Activated T-cell treated with anti-CD3 and anti-CD28 coated beads for 1 hour (primary cell): ENCODE results near the gene TCEA2.

Experiments
- DNase-seq: peaks from one replicate; pipeline ENCODE4 v3.0.0-alpha.2; 2020; ENCODE audit warnings: low read depth

TCEA2 gene

GRCh38 chr20:64062596-64063388 lies at the start of gene TCEA2:
Gene TCEA2, plus strand, starts transcription at chr20:64063198. Its CDS starts 115 bp downstream, at chr20:64063313.
- DNase-seq = peak; percentile 92

- DNase-seq = no peak
Observed at GRCh38 chr20:64015635-64016034, 47.4 kb upstream of the TCEA2 start.

GRCh38 chr20:64021124-64021975 lies 41.6 kb upstream of the TCEA2 start:
- DNase-seq = no peak

GRCh38 chr20:64022671-64023360 lies 40.2 kb upstream of the TCEA2 start:
- DNase-seq = no peak

- DNase-seq = no peak
Observed at GRCh38 chr20:64023361-64024140, 39.4 kb upstream of the TCEA2 start.

GRCh38 chr20:64024141-64024990 lies 38.6 kb upstream of the TCEA2 start:
- DNase-seq = no peak

- DNase-seq = no peak
Observed at GRCh38 chr20:64025101-64025825, 37.7 kb upstream of the TCEA2 start.

GRCh38 chr20:64025826-64026412 lies 37.1 kb upstream of the TCEA2 start:
- no peak for DNase-seq

GRCh38 chr20:64027981-64028685 lies 34.9 kb upstream of the TCEA2 start:
- no peak for DNase-seq

GRCh38 chr20:64029293-64030117 lies 33.5 kb upstream of the TCEA2 start:
- DNase-seq = no peak

- DNase-seq = no peak
Observed at GRCh38 chr20:64030371-64031134, 32.4 kb upstream of the TCEA2 start.

- DNase-seq = no peak
Observed at GRCh38 chr20:64031822-64032314, 31.1 kb upstream of the TCEA2 start.

- no peak for DNase-seq
Observed at GRCh38 chr20:64032706-64033624, 30.0 kb upstream of the TCEA2 start.

- no peak for DNase-seq
Observed at GRCh38 chr20:64033981-64034493, 29.0 kb upstream of the TCEA2 start.

- DNase-seq = no peak
Observed at GRCh38 chr20:64035066-64035932, 27.7 kb upstream of the TCEA2 start.
